VCaP (cell line): ENCODE results near the gene SMARCA5.
"Not testable (repeated sequence)": the region's sequence is repeated elsewhere in the genome, so short reads cannot be mapped to it uniquely, and the experiment has no call there.

Experiments used
- H3K27ac ChIP-seq: fragments of 450-650 bp; 2 replicates; pipeline ENCODE4 v1.5.1; 2017
- TF ChIP-seq, protein P1 (sequence below): fragments of 450-650 bp; conservative IDR thresholded peaks from 2 replicates; pipeline ENCODE4 v1.5.1; 2017; ENCODE audit warnings: mild to moderate bottlenecking, moderate library complexity

The SMARCA5 gene

DNA sequence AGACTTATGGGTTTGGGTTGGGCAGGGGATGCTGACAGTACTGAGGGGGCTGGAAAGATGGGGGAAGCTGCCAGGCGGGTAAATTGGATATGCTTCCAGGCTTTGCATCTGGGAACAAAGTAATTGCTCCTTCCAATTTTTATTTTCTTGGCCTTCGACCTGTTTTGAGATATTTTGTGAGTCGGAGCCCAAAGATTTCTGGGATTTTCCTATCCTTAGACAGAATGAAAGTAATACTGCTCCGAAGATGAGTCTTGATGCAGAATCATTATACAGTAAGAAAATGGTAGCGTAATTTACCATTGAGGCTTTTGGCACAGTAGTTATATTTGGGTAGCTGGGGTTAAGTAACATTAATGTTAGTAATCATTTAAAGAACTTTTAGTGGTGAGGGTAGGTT lies 1.4 kb downstream of the SMARCA5 start:
- TF ChIP-seq, protein P1, sequence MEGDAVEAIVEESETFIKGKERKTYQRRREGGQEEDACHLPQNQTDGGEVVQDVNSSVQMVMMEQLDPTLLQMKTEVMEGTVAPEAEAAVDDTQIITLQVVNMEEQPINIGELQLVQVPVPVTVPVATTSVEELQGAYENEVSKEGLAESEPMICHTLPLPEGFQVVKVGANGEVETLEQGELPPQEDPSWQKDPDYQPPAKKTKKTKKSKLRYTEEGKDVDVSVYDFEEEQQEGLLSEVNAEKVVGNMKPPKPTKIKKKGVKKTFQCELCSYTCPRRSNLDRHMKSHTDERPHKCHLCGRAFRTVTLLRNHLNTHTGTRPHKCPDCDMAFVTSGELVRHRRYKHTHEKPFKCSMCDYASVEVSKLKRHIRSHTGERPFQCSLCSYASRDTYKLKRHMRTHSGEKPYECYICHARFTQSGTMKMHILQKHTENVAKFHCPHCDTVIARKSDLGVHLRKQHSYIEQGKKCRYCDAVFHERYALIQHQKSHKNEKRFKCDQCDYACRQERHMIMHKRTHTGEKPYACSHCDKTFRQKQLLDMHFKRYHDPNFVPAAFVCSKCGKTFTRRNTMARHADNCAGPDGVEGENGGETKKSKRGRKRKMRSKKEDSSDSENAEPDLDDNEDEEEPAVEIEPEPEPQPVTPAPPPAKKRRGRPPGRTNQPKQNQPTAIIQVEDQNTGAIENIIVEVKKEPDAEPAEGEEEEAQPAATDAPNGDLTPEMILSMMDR, result no peak
- peak overlapping the region; percentile 95 for H3K27ac ChIP-seq

DNA sequence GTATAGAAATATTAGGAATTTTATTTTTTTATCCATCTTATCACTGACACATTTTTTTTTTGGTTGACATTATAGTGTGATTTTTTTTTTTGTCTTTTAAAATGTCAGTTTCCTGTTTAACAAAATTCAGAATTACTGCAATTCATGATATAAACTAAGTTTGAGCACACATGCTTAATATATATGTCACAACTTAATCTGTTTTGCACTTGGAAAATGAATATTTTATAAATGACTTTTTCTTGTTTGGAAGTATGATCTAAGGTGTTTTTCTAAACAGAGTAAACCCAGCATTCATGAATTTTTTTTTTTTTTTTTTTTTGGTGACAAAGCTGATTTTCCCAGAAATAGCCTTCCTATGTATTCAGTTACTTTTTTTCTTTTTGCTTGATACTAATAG lies 2.4 kb downstream of the SMARCA5 start:
- TF ChIP-seq, protein P1, result no peak
- peak overlapping the region; percentile 95; the same call in 1 of the 2 replicates for H3K27ac ChIP-seq

DNA sequence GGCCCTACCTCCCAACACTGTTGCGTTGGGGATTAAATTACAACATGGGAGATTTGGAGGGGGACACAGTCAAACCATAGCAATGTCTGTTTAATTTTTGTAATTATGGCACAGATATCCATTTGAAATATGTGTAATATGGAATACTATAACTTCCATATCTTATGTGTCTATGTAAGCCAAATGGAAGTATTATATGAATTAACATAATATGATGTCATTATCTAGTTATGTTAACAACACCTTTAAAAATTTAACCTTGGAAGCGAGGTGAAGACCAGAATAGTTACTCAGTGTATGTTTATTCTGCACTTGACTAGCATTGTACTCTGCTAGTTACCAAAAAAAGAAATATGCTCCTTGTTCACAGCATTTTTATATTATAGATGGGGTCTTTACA lies 4.3 kb downstream of the SMARCA5 start:
- H3K27ac ChIP-seq, result no peak overlapping the region

DNA sequence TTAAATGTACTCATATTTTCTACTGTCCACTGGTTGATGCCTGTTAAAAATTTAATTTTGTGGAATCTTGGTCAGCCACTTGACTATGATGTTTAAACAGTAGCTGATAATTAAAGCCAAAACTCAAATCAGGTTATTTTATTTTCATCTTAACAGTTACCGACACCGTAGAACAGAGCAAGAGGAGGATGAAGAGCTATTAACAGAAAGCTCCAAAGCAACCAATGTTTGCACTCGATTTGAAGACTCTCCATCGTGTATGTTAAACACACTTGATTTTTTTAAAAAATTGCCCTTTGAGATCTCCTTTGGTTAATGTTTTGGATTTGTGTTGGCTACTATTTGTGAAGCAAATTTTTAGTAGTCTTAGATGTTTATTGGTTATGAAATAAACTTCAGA lies 10.7 kb downstream of the SMARCA5 start:
- no peak overlapping the region for H3K27ac ChIP-seq
- TF ChIP-seq, protein P1, result no peak

More for the DNA sequence above, 4.3 kb downstream of the SMARCA5 start:
- TF ChIP-seq, protein P1, result no peak

DNA sequence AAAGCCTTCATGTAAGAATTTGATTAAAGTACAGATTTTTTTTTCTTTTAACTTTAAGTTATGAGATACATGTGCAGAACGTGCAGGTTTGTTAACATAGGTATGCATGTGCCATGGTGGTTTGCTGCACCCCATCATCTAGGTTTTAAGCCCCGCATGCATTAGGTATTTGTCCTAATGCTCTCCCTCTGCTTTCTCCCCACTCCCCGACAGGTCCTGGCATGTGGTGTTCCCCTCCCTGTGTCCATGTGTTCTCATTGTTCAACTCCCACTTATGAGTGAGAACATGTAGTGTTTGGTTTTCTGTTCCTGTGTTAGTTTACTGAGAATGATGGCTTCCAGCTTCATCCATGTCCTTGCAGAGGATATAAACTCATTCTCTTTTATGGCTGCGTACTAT lies 14.5 kb downstream of the SMARCA5 start:
- H3K27ac ChIP-seq, result not testable (repeated sequence)

DNA sequence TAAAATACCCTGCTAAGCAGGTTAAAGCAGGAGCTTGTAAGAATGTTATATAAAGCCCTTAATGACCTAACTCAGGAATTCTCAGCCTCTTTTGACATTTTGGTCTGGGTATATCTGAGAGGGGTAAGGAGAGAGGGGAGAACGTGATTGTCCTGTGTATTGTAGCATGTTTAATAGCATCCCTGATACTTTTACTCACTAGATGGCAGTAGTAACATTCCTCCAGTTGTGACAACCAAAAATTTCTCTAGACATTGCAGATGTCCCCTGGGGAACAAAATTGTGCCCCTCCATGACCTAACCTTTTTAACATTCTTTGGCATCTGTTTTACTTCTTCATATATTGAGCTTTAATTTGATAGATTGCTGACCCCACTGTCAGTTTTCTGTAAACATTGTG lies 17.9 kb downstream of the SMARCA5 start:
- peak overlapping the region; percentile 32 for H3K27ac ChIP-seq

DNA sequence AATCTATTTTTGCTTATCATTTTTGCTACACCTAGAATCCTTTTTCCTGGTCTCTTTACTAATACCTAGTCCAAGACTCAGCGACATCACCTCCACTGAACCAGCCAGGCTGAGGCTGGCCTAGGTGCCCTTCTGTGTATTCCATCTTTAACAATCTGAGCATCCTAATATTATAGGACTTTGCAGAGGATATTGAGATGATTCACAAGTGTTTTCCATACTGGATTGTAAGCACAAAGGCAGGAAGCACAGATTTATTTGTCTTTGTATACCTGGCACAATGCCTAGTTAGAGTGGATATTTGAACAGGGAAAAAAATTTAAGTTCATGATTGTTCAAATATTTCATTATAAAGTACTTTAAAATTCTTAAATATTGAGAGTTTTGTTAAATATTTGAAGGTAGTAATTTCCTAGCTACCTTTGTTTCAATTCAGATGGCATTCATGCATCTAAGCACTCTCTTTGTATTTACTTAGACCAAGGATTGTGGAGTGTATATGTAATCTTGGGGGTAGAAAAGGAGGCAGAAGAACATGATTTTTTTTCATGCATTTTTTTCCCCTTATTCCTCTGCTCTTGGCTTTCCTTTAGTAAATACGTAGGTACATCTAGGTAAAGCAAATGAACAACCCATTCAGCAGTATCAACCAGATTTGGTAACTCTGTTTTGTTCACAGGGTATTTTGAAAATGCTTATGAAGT lies 18.4 kb downstream of the SMARCA5 start:
- TF ChIP-seq, protein P1, result peak; percentile 32
- peak overlapping the region; percentile 32 for H3K27ac ChIP-seq

More for the DNA sequence above, 17.9 kb downstream of the SMARCA5 start:
- TF ChIP-seq, protein P1, result peak; percentile 76

DNA sequence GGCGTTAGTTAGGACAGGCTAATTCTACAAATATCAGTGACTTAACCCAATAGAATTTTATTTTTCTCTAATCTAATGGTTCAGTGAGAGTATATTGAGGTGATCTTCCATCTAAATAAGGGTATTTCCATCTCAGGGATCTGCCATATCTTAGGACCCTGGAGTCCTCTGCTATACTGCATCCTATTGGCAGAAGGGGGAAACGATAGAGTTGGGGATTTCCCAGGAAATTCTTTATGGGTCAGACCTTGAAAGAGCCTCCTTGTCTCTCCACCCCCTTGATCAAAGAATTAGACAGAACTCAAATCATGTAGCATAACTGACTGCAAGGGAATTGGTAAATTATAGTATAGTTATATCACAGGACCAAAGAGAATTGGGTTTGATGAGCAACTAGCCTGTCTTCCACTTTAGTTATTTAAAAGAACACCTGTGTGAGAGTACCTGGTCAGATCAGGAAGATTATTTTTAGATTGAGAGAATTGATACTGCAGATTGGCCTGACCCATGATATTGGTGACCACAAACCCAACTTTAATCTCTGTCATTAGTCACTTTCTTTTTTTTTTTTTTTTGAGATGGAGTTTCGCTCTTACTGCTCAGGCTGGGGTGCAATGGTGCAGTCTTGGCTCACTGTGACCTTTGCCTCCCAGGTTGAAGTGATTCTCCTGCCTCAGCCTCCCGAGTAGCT lies 25.6 kb downstream of the SMARCA5 start:
- H3K27ac ChIP-seq, result no peak overlapping the region
- TF ChIP-seq, protein P1, result no peak
